ENCODE results near the gene HHIPL1. TPM values are rescaled to one million over a fixed set of nuclear protein-coding genes. Genes with fewer than 3 reads are reported as not detected.
A peak's percentile ranks its signal among the peaks of the same experiment; 100 is the strongest.

Gene HHIPL1
- total RNA-seq, 1 donor from 2014 or later: not detected

DNA sequence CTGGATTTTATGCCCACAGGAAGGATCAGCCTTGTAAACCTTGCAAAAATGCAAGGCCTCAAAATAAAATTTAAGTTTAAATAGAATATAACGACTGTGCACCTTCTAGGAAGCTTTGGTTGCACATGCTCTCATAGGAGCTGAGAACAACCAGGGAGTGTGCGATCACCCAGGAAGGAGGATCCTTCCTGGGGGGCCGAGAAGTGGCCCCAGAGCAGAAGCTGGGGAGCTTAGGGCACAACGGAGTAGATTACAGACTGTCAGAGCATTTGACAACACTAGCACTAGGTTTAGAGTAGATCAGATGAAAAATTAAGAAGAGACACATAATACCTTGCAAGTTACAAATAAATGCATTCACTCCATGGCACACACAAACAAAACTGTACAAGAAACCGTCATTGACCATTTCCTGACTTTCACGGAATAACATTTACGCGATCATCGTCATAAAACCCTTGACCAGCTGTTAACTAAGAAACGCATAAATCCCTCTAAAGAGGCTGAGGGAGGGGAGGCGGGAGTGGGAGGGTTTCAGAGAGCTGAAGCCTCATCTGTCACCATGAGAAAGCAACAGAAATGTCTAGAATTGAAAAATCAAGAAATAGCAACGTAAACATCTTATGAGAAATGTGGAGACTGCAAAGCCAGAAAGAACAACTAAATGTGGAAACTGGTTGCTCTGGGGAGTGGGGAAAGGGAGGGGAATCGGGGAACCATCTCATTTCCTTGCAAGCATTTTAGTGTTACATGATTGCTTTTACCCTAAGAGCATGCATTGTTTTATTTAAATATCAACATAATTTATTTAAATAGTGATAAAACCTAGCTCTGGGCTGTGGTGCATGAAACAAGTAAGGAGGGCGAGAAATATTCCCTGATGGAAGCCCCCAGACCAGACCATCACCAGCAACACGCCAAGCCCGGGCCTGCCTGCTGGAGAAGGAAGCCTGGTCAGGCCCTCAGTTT is 27.8 kb upstream of the HHIPL1 start:
- no peaks in the 10 kb centered on the region for H3K9me3 Mint-ChIP-seq
- H3K4me3 Mint-ChIP-seq (ENCODE audit: low read depth): no peak overlapping the region
- peaks cover 3% of the 10 kb centered on the region for H3K4me1 Mint-ChIP-seq (ENCODE audit: low read depth)
- no peak for DNase-seq (ENCODE audit: low spot score)
- intact Hi-C loops (cut with micrococcal nuclease): no loop called here
- H3K27ac Mint-ChIP-seq: no peak overlapping the region
- H3K27me3 Mint-ChIP-seq (ENCODE audit: low read depth): peaks cover 17% of the 10 kb centered on the region
- H3K36me3 Mint-ChIP-seq (ENCODE audit: low read depth): no peaks in the 10 kb centered on the region

DNA sequence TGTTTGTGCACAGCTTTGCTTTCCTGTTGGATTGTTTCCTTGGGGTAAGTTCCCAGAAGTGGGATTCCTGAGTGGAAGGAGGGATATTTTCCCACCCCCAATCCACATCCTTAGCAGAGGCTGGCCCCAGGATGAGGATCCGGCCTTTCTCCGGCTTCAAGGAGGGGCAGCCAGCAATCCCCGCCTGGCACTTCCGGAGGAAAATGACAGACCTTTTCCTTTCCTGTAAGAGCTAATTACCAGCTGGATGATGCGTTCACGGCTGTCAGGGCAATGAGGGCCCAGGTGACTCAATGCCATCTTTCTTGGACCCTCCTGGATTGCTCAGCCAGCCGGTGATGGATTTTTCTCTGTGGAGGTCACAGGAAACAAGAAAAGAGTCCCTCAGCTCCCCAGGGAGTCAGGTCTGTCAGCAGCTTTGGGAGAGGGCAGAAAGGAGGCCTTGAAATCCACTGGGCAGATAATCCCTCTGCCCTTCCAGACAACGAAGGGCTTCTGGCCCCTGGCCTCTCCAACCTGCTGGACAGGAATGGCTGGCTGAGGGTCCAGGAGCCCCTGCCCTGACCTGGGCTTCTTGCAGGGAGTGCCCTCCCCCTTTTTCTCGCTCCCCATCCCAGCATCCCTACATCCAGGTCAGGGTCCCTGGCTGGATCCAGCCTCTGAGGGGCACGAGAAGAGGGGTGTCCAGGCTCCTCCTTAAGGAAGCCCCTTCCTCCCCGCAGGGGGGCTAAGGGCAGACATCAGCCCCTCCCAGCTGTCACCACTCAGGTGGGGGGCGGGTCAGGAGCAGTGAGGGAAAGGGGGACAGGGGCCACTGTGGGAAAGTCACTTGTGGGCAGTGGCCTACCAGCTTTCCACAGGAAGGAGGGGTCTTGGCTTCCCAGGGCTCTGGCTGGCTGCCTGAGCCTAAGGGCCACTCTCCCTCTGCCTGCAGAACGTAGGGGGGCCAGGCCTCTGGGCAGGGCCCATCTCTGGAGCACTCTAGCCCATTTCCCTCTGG is 24.8 kb upstream of the HHIPL1 start:
- no peak overlapping the region for H3K4me3 Mint-ChIP-seq (ENCODE audit: low read depth)
- H3K9me3 Mint-ChIP-seq: no peaks in the 10 kb centered on the region
- DNase-seq (ENCODE audit: low spot score): no peak
- no peak overlapping the region for H3K27ac Mint-ChIP-seq
- H3K27me3 Mint-ChIP-seq (ENCODE audit: low read depth): peaks cover 13% of the 10 kb centered on the region
- H3K36me3 Mint-ChIP-seq (ENCODE audit: low read depth): no peaks in the 10 kb centered on the region
- intact Hi-C loops (cut with micrococcal nuclease): no loop called here
- H3K4me1 Mint-ChIP-seq (ENCODE audit: low read depth): peaks cover 3% of the 10 kb centered on the region

DNA sequence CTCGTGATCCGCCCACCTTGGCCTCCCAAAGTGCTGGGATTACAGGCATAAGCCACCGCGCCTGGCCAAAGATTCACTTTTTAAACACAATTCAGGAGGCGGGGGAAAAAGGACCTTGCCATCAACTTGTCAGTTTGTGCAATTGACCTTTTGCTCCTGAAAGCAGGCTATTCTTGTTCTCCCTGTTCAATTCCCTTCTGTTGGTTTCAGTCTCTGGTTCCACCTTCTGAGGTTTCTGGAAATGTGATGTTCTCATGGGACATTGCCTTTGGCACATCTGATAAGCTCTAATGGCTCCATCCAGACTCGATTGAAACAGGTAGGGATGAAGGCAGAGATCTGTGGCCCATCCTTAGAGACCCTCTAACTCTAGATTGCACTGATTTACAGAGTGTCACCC is 23.0 kb upstream of the HHIPL1 start:
- DNase-seq (ENCODE audit: low spot score): no peak
- intact Hi-C loops (cut with micrococcal nuclease): no loop called here
- H3K27me3 Mint-ChIP-seq (ENCODE audit: low read depth): peaks cover 3% of the 10 kb centered on the region
- no peaks in the 10 kb centered on the region for H3K36me3 Mint-ChIP-seq (ENCODE audit: low read depth)
- no peak overlapping the region for H3K27ac Mint-ChIP-seq
- H3K4me3 Mint-ChIP-seq (ENCODE audit: low read depth): no peak overlapping the region
- H3K4me1 Mint-ChIP-seq (ENCODE audit: low read depth): peaks cover 3% of the 10 kb centered on the region
- H3K9me3 Mint-ChIP-seq: no peaks in the 10 kb centered on the region

DNA sequence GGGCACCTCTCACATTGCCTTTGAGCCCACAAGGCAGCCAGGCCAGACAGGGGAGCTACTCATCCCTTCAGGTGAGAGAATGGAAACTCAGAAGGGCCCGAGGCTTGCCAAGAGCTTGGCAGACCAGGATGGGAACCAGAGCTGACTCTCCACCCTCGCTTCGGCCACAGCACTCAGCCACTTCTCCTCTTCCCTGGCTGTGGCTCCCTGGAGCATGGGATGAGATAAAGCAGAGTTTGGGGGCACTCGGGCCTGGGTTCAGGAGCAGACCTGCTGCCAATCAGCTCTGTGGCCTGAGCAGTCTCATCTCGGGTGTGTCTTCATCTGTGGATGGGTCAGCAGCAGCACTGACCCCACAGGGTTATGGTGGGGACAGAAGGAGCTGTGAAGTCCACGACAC is 20.9 kb upstream of the HHIPL1 start:
- Mint-ChIP-seq H3K27me3 (ENCODE audit: low read depth) (no peaks in the 10 kb centered on the region), H3K9me3 (no peaks in the 10 kb centered on the region), H3K36me3 (ENCODE audit: low read depth) (no peaks in the 10 kb centered on the region), H3K27ac (no peak overlapping the region), H3K4me3 (ENCODE audit: low read depth) (no peak overlapping the region), H3K4me1 (ENCODE audit: low read depth) (peaks cover 1% of the 10 kb centered on the region)
- intact Hi-C loops (cut with micrococcal nuclease): no loop called here
- DNase-seq (ENCODE audit: low spot score): no peak

DNA sequence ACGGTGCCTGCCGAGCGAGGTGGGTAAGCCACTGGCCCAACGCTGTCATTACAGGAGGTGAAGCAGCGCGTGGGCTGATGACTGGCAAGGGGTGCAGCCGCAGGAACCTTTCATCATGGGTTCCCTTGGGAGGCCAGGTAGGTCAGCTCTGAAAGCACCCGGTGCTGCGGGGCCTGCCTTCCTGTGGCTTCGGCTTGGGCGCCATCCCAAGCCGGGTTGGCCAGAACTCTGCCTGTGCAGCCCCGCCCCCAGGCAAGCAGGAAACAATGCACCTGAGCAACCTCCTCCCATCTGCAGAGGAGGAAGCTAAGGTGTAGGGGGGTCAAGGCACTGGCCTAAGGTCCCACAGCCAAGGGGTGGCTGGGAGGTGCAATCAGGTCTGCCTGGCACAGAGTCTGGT is 20.0 kb upstream of the HHIPL1 start:
- Mint-ChIP-seq H3K4me3 (ENCODE audit: low read depth) (no peak overlapping the region), H3K27me3 (ENCODE audit: low read depth) (no peaks in the 10 kb centered on the region), H3K36me3 (ENCODE audit: low read depth) (no peaks in the 10 kb centered on the region), H3K4me1 (ENCODE audit: low read depth) (peaks cover 2% of the 10 kb centered on the region), H3K27ac (no peak overlapping the region), H3K9me3 (no peaks in the 10 kb centered on the region)
- DNase-seq (ENCODE audit: low spot score): no peak
- intact Hi-C loops (cut with micrococcal nuclease): no loop called here

DNA sequence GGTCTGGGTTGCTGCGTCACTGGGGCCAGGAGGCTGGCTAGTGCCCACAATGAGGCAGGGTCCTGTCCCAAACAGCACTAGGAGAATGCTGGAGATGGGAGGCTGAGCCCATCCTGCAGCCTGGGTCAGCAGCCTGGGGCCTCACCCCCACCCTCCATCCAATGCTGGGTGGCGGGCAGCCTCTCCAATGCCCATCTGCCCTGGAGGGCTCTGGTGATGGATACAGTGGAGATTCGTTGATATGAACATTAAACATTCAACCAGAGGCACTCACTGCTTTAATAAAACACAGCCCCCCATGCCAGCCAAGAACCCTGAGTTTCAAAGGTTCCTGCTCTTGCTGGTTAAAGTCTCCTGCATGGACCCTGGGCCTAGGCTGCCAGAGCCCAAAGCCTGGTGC is 19.5 kb upstream of the HHIPL1 start:
- Mint-ChIP-seq H3K27ac (no peak overlapping the region), H3K4me3 (ENCODE audit: low read depth) (no peak overlapping the region), H3K27me3 (ENCODE audit: low read depth) (no peaks in the 10 kb centered on the region), H3K4me1 (ENCODE audit: low read depth) (peaks cover 2% of the 10 kb centered on the region), H3K36me3 (ENCODE audit: low read depth) (no peaks in the 10 kb centered on the region), H3K9me3 (no peaks in the 10 kb centered on the region)
- intact Hi-C loops (cut with micrococcal nuclease): no loop called here
- DNase-seq (ENCODE audit: low spot score): no peak

DNA sequence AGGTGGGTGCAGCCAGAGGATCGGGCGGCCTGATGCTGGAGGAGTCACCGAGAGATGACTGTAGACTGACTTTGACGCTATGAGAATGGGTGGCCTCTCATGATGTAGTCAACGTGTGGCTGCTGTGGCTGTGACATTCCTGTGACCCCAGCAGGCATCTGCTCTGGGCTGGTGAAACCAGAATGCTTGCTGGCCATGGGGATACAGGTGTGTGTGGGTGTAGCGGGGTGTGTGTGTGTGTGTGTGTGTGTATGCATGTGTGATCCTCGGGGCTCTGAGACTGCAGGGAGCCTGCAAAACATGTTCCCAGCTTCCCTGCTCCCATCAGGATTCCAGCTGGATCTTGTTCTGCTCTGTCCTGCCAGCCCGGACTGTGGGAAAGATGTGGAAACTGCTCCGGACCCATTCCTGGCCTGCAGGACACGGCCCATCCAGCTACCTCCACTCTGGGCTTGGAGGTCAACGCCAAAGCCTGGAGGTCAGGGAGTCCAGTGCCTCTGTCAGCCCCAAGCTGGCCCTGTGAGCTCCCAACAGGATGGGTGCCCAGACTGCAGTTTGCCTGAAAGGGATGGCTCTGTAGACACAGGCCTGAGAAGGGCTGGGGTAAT is 18.8 kb upstream of the HHIPL1 start:
- no peak overlapping the region for H3K4me3 Mint-ChIP-seq (ENCODE audit: low read depth)
- no peaks in the 10 kb centered on the region for H3K9me3 Mint-ChIP-seq
- no peaks in the 10 kb centered on the region for H3K27me3 Mint-ChIP-seq (ENCODE audit: low read depth)
- DNase-seq (ENCODE audit: low spot score): no peak
- no peaks in the 10 kb centered on the region for H3K36me3 Mint-ChIP-seq (ENCODE audit: low read depth)
- no peak overlapping the region for H3K27ac Mint-ChIP-seq
- intact Hi-C loops (cut with micrococcal nuclease): no loop called here
- peaks cover 2% of the 10 kb centered on the region for H3K4me1 Mint-ChIP-seq (ENCODE audit: low read depth)

DNA sequence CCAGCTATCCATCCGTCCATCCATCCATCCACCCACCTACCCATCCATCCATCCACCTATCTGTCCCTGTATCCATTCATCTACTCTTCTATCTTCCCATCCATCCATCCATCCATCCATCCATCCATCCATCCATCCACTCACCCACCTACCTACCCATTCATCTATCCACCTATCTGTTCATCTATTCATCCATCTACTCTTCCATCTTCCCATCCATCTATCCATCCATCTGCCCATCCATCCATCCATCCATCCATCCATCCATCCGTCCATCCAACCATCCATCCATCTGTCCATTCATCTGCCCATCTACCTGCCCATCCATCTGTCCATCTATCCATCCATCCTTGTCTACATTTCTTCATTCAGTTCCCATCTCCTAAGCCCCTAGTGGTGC is 17.8 kb upstream of the HHIPL1 start:
- Mint-ChIP-seq H3K27me3 (ENCODE audit: low read depth) (no peaks in the 10 kb centered on the region), H3K36me3 (ENCODE audit: low read depth) (no peaks in the 10 kb centered on the region), H3K4me3 (ENCODE audit: low read depth) (no peak overlapping the region), H3K4me1 (ENCODE audit: low read depth) (peaks cover 2% of the 10 kb centered on the region), H3K27ac (no peak overlapping the region), H3K9me3 (no peaks in the 10 kb centered on the region)
- intact Hi-C loops (cut with micrococcal nuclease): no loop called here
- DNase-seq (ENCODE audit: low spot score): no peak

DNA sequence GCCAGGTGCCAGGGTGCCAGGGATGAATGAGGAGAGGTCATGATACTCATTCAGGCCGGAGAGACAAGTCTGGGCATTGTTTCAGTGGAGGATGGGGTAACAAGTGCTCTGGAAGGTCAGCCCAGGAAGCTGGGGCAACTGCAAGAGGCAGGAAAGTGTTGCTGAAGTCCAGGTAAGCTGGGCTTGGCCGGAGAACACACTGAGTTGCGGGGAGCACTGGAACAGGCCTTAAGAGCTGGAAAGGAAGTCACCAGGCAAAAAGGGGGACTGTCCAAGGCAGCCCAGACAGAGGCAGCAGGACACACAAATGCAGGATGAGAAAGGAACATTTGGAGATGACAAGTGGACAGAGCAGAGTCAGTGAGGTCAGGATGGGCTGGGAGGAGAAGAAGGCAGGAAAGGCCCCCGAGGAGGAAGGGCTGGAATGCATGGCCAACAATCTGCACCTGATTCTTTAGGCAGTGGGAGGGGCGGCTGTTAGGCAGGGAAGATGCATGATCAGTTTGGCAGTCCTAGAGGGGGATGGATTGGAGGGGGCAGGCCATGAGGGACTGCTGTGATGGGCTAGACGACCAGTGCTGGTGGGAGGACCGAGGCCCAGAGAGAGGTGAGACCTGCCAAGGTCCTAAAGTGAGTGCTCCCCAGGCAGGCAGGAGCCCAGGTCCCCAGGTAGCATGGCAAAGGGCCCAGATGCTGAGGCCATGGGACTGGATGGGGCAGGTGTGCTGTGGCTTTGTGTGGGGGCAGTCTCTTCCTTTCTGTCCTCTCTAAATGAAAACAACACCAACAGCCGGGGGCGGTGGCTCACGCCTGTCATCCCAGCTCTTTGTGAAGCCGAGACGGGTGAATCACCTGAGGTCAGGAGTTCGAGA is 17.2 kb upstream of the HHIPL1 start:
- no peaks in the 10 kb centered on the region for H3K27me3 Mint-ChIP-seq (ENCODE audit: low read depth)
- H3K36me3 Mint-ChIP-seq (ENCODE audit: low read depth): no peaks in the 10 kb centered on the region
- H3K27ac Mint-ChIP-seq: no peak overlapping the region
- H3K9me3 Mint-ChIP-seq: no peaks in the 10 kb centered on the region
- intact Hi-C loops (cut with micrococcal nuclease): no loop called here
- no peak overlapping the region for H3K4me3 Mint-ChIP-seq (ENCODE audit: low read depth)
- no peak for DNase-seq (ENCODE audit: low spot score)
- peaks cover 2% of the 10 kb centered on the region for H3K4me1 Mint-ChIP-seq (ENCODE audit: low read depth)

DNA sequence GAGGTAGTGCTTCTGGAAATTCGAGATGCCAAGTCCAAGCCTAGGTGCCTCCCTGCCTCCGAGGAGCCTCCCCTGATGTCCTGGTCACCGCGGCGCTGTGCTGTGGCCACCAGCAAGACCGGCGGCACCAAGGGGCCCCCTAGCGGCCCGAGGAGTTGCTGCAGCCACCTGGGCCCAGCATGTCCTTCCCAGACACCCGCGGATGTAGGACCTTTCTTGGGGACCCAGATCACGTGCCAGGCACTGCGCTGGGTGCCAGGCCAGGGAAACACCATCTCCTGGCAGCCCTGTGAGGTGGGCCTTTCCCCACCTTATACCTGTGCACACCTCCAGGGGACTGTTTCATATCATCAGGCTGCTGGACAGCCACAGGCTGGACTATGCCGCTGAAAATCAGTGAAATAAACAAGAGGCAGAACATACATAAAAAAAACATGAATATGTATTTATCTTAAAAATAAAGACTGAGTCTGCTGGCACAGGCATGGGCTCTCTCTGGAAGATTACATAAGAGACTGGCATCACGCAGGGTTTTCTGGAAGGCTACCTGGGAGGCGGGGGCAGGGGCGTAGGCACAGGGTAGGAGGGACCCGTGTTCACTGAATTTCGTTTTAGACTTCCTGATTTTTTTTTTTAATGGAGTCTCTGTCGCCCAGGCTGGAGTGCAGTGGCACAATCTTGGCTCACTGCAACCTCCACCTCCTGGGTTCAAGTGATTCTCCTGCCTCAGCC is 15.9 kb upstream of the HHIPL1 start:
- Mint-ChIP-seq H3K9me3 (no peaks in the 10 kb centered on the region), H3K27me3 (ENCODE audit: low read depth) (no peaks in the 10 kb centered on the region), H3K4me1 (ENCODE audit: low read depth) (peaks cover 2% of the 10 kb centered on the region), H3K36me3 (ENCODE audit: low read depth) (no peaks in the 10 kb centered on the region), H3K4me3 (ENCODE audit: low read depth) (no peak overlapping the region), H3K27ac (no peak overlapping the region)
- peak; percentile 37 for DNase-seq (ENCODE audit: low spot score)
- intact Hi-C loops (cut with micrococcal nuclease): loop anchor here (1.0 kb wide), 1 partner anchor 111 kb away; no protein-coding TSS in a partner anchor

DNA sequence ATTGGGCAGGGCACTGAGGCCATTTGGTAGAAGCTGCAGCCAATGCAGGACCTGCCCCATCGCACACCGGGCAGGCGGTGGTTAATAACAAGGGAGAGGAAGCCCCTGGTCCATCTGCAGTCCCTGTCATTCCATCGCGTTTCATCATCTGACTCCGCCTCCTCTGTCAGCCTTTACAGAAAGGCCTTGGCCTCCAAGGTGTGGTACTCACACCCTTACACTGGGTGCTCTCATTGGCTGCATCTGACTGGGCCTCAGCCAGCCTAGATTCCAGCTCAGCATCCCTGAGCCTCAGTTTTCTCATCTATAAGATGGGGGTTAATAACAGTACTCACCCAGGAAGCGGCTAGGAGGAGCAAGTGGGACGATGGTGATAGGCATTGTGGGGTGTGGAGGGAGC is 14.7 kb upstream of the HHIPL1 start:
- Mint-ChIP-seq H3K36me3 (ENCODE audit: low read depth) (no peaks in the 10 kb centered on the region), H3K27ac (no peak overlapping the region), H3K9me3 (no peaks in the 10 kb centered on the region), H3K27me3 (ENCODE audit: low read depth) (no peaks in the 10 kb centered on the region), H3K4me3 (ENCODE audit: low read depth) (no peak overlapping the region), H3K4me1 (ENCODE audit: low read depth) (peaks cover 2% of the 10 kb centered on the region)
- intact Hi-C loops (cut with micrococcal nuclease): no loop called here
- no peak for DNase-seq (ENCODE audit: low spot score)

Data from activated T-helper 2 cell treated with anti-CD3 and anti-CD28 coated beads, Interferon-gamma antibody, Interleukin-2, Interleukin-4, amounts not matched to agents 10 μg/mL and 5 μg/mL and 100 μg/mL, durations not matched to agents 14 hours and 24 hours and 36 hours (primary cell).